ENCODE data around the gene SLC9A6.

DNA sequence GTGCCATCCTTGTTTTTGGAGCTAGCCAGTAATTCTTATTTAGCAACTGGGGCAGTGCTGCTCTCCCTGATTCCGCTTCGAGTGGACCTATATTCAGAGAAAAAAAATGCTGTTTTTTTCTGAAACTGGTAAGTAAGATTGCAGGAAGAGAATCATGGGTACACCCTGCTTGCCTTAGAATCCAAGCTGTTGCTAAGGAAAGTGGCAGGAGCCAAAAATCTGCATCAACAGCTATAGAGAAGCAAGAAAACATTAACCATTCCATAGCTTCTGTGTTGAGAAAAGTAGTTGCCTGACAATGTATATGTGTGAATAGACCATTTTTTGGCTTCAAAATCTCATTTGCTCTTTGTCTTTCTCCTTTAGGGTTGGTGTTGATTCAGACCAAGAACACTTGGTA, 44.5 kb downstream of the SLC9A6 start:
- no peak for TF ChIP-seq PHF8 (CRISPR knock-in tag; IDR thresholded peaks at IDR 0.05)
- no peak for TF ChIP-seq EP300 (IDR thresholded peaks at IDR 0.05; ENCODE audit: low read depth in 2 of 2, low read length in 2 of 2)
- no peak for TF ChIP-seq EP300 (CRISPR knock-in tag; IDR thresholded peaks at IDR 0.05; ENCODE audit: borderline replicate concordance)
- TF ChIP-seq JUNB (CRISPR knock-in tag; IDR thresholded peaks at IDR 0.05; ENCODE audit: borderline replicate concordance) = no peak
- TF ChIP-seq SNRNP70 (IDR thresholded peaks at IDR 0.05; ENCODE audit: low read depth, low read length) = no peak
- TF ChIP-seq GABPB1 (CRISPR knock-in tag; IDR thresholded peaks at IDR 0.05) = no peak
- TF ChIP-seq EZH2 (conservative IDR thresholded peaks at IDR 0.05; ENCODE audit: low read depth, low read length) = no peak
- no peak for TF ChIP-seq DNMT3B (CRISPR knock-in tag; conservative IDR thresholded peaks at IDR 0.05)
